DOHH2 (cell line): ENCODE measurements around the gene TAF4B.
"Not testable (repeated sequence)": the region's sequence is repeated elsewhere in the genome, so short reads cannot be mapped to it uniquely, and the experiment has no call there.

Experiments used
- H3F3A ChIP-seq: fragments of 200-600 bp; sonication (generic), shearing (Covaris generic); 2 replicates; pipeline ENCODE4 v1.6.0; 2016; ENCODE audit warnings: antibody characterized with exemption, mild to moderate bottlenecking; ENCODE audit not compliant: control insufficient read depth, insufficient read depth
- H3K27ac ChIP-seq: fragments of 200-600 bp; sonication (generic); 2 replicates; pipeline ENCODE4 v1.5.1; 2014; ENCODE audit warnings: low read depth, mild to moderate bottlenecking, low read length, moderate library complexity
- H3K27me3 ChIP-seq: fragments of 200-600 bp; sonication (generic); 2 replicates; pipeline ENCODE4 v1.6.1; 2014; ENCODE audit warnings: mild to moderate bottlenecking, low read length, mixed read lengths; ENCODE audit not compliant: control insufficient read depth
- H3K36me3 ChIP-seq: fragments of 200-600 bp; sonication (generic); 2 replicates; pipeline ENCODE4 v1.6.1; 2014; ENCODE audit warnings: mild to moderate bottlenecking, low read length, moderate library complexity, mixed read lengths; ENCODE audit not compliant: control insufficient read depth
- H3K4me1 ChIP-seq: fragments of 200-600 bp; sonication (generic); 2 replicates; pipeline ENCODE4 v1.6.1; 2014; ENCODE audit warnings: mild to moderate bottlenecking, low read length, mixed read lengths; ENCODE audit not compliant: control insufficient read depth
- H3K4me2 ChIP-seq: fragments of 200-600 bp; sonication (generic); 2 replicates; pipeline ENCODE4 v1.6.0; 2014; ENCODE audit warnings: mild to moderate bottlenecking, low read length, moderate library complexity
- H3K4me3 ChIP-seq: fragments of 200-600 bp; sonication (generic); 2 replicates; pipeline ENCODE4 v1.5.1; 2014; ENCODE audit warnings: mild to moderate bottlenecking, low read length, mixed read lengths
- H3K79me2 ChIP-seq: fragments of 200-600 bp; sonication (generic); 2 replicates; pipeline ENCODE4 v1.6.1; 2014; ENCODE audit warnings: mild to moderate bottlenecking, low read length, mixed read lengths; ENCODE audit not compliant: control insufficient read depth
- H3K9me2 ChIP-seq: fragments of 200-600 bp; sonication (generic); replicated peaks from 2 replicates; pipeline ENCODE4 v1.6.1; 2014; ENCODE audit warnings: mild to moderate bottlenecking, low read length, mixed read lengths; ENCODE audit not compliant: control insufficient read depth
- H3K9me3 ChIP-seq: fragments of 200-600 bp; sonication (generic); 2 replicates; pipeline ENCODE4 v1.6.1; 2014; ENCODE audit warnings: antibody characterized with exemption, low read length, mixed read lengths; ENCODE audit not compliant: control insufficient read depth, insufficient read depth
- H4K20me1 ChIP-seq: fragments of 200-600 bp; sonication (generic); 2 replicates; pipeline ENCODE4 v1.6.0; 2014; ENCODE audit warnings: low read depth, mild to moderate bottlenecking, antibody characterized with exemption, low read length, moderate library complexity; ENCODE audit not compliant: control insufficient read depth, insufficient read depth
- CTCF ChIP-seq: fragments of 200-600 bp; sonication (generic); IDR thresholded peaks from one replicate; pipeline ENCODE4 v1.5.1; 2014; ENCODE audit warnings: antibody characterized with exemption, mild to moderate bottlenecking, low read depth, low read length; ENCODE audit not compliant: poor library complexity, severe bottlenecking
- EZH2phosphoT487 ChIP-seq: fragments of 200-600 bp; sonication (generic); IDR thresholded peaks from 2 replicates; pipeline ENCODE4 v1.6.1; 2017; ENCODE audit warnings: borderline replicate concordance, mild to moderate bottlenecking, antibody characterized with exemption, low read length, moderate library complexity, mixed read lengths

The TAF4B gene

GRCh38 chr18:26228562-26229260 is 2.5 kb downstream of the TAF4B start:
- H3F3A ChIP-seq = no peaks in the 10 kb centered on the region
- H3K9me3 ChIP-seq = peaks cover 5% of the 10 kb centered on the region
- H4K20me1 ChIP-seq = no peaks in the 10 kb centered on the region
- TF ChIP-seq EZH2phosphoT487 (no peak), CTCF (no peak)
- peak overlapping the region; percentile 81 for H3K4me3 ChIP-seq
- no peaks in the 10 kb centered on the region for H3K9me2 ChIP-seq
- peaks cover 24% of the 10 kb centered on the region for H3K4me1 ChIP-seq
- H3K36me3 ChIP-seq = peaks cover 22% of the 10 kb centered on the region
- no peaks in the 10 kb centered on the region for H3K27me3 ChIP-seq
- H3K79me2 ChIP-seq = peaks cover 73% of the 10 kb centered on the region
- peak overlapping the region; percentile 79 for H3K4me2 ChIP-seq
- no peak overlapping the region for H3K27ac ChIP-seq

DNA sequence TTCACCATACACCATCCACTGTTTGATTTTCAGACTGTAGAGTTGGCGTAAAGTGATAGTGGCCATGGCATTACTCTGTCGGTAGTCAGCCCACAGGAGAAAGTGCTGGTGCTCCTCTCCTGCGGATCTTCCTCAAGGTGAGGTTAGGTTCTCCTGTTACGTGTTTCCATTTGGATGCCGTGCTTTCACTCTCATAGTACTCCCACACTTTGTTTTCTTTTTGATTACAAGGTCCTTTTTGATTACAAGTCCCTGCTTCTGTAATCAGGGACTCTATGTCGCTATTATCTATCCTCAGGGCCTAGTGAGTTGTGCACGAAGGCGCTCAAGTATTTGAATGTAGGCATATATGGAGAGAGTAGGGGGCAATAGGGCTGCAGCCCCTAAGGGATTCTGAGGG is 4.3 kb downstream of the TAF4B start:
- Histone ChIP-seq H3K36me3 (peaks cover 22% of the 10 kb centered on the region), H3K27me3 (no peaks in the 10 kb centered on the region), H3K79me2 (peaks cover 91% of the 10 kb centered on the region), H4K20me1 (no peaks in the 10 kb centered on the region), H3K4me1 (peaks cover 20% of the 10 kb centered on the region), H3K27ac (no peak overlapping the region), H3F3A (no peaks in the 10 kb centered on the region), H3K4me3 (no peak overlapping the region), H3K9me2 (no peaks in the 10 kb centered on the region), H3K9me3 (peaks cover 5% of the 10 kb centered on the region), H3K4me2 (no peak overlapping the region)
- no peak for TF ChIP-seq EZH2phosphoT487
- no peak for TF ChIP-seq CTCF

DNA sequence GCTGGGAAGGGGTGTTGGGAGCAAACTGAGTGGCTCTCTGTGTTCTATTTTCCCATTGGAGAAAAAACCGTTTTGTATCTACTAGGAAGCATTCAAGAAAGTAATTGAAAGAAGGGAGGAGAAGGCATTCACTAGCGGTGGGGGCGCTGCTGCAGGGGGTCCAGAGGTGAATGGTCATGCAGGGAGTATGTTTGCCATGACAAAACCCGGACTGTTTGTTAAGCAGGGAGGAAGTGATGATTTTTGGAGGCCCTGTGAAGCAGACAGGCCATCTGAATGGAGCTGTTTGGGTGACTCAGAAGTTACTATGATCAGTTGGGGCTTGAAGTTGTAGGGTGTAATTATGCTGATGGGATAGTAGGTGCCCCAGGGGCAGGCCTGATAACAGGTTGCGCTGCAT is 7.0 kb downstream of the TAF4B start:
- peaks cover 100% of the 10 kb centered on the region for H3K79me2 ChIP-seq
- no peaks in the 10 kb centered on the region for H3K9me2 ChIP-seq
- H3K9me3 ChIP-seq = peaks cover 5% of the 10 kb centered on the region
- no peak overlapping the region for H3K27ac ChIP-seq
- no peaks in the 10 kb centered on the region for H4K20me1 ChIP-seq
- no peak overlapping the region for H3K4me3 ChIP-seq
- peaks cover 10% of the 10 kb centered on the region for H3K4me1 ChIP-seq
- H3K27me3 ChIP-seq = no peaks in the 10 kb centered on the region
- peaks cover 21% of the 10 kb centered on the region for H3K36me3 ChIP-seq
- TF ChIP-seq CTCF = no peak
- TF ChIP-seq EZH2phosphoT487 = no peak
- no peaks in the 10 kb centered on the region for H3F3A ChIP-seq
- H3K4me2 ChIP-seq = no peak overlapping the region

- not testable (repeated sequence) for H3K9me3 ChIP-seq, H3K4me3 ChIP-seq, H3K9me2 ChIP-seq, H3K27ac ChIP-seq, H3K4me2 ChIP-seq, H3F3A ChIP-seq, H3K36me3 ChIP-seq, H3K27me3 ChIP-seq, H4K20me1 ChIP-seq, H3K4me1 ChIP-seq
- H3K79me2 ChIP-seq = peaks cover 75% of the 10 kb centered on the region
Observed at GRCh38 chr18:26237363-26237762, 11.1 kb downstream of the TAF4B start.

- H3K9me2 ChIP-seq, H3K9me3 ChIP-seq, H3K27me3 ChIP-seq, H3K27ac ChIP-seq, H3K4me1 ChIP-seq, H3K4me2 ChIP-seq, H4K20me1 ChIP-seq, H3K36me3 ChIP-seq, H3F3A ChIP-seq, H3K4me3 ChIP-seq: not testable (repeated sequence)
- H3K79me2 ChIP-seq = peaks cover 67% of the 10 kb centered on the region
Observed at GRCh38 chr18:26238718-26239117, 12.5 kb downstream of the TAF4B start.

GRCh38 chr18:26242392-26242791 is 16.1 kb downstream of the TAF4B start:
- H3K4me1 ChIP-seq, H3K4me2 ChIP-seq, H3F3A ChIP-seq, H4K20me1 ChIP-seq, H3K27ac ChIP-seq, H3K36me3 ChIP-seq, H3K4me3 ChIP-seq, H3K9me2 ChIP-seq, H3K27me3 ChIP-seq: not testable (repeated sequence)
- Histone ChIP-seq H3K79me2 (peaks cover 67% of the 10 kb centered on the region), H3K9me3 (peaks cover 14% of the 10 kb centered on the region)
